GM13976 (cell line): ENCODE measurements around the gene PSMD12.
"Not testable (repeated sequence)": the region's sequence is repeated elsewhere in the genome, so short reads cannot be mapped to it uniquely, and the experiment has no call there.

ENCODE experiments used
- DNase-seq: peaks from one replicate; pipeline ENCODE4 v3.0.0; 2012; ENCODE audit warnings: low spot score
- CTCF ChIP-seq: IDR thresholded peaks from 2 replicates; pipeline ENCODE4 v1.5.1; 2012; ENCODE audit warnings: borderline replicate concordance, mild to moderate bottlenecking; ENCODE audit not compliant: insufficient read depth; ENCODE audit errors: extremely low read depth, missing control alignments, control extremely low read depth
- in situ Hi-C: fragments of 300-500 bp; cut with MboI; formaldehyde crosslinking; loops from one replicate; pipeline ENCODE4 v1.12.0; 2022; ENCODE audit warnings: low sequenced_read_pairs, mixed read lengths, inconsistent platforms; ENCODE audit not compliant: unreplicated experiment

PSMD12 gene

GRCh38 chr17:67388986-67389385 lies 22.6 kb upstream of the PSMD12 start:
- TF ChIP-seq CTCF, result no peak
- DNase-seq, result no peak
- in situ Hi-C loops, result loop anchor here (5.0 to 25.0 kb wide), 2 partner anchors 78 to 198 kb away; no protein-coding TSS in a partner anchor

DNA sequence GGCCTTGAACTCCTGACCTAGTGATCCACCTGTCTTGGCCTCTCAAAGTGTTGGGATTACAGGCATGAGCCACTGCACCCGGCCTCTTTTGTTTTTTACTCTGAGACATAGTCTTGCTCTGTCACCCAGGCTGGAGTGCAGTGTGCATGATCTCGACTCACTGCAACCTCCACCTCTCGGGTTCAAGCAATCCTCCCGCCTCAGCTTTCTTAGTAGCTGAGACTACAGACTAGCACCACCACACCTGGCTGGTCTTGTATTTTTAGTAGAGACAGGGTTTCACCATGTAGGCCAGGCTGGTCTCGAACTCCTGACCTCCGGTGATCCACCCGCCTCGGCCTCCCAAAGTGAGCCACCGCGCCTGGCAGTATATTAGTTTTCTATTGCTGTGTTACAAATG lies 22.2 kb upstream of the PSMD12 start:
- in situ Hi-C loops, result loop anchor here (5.0 to 25.0 kb wide), 2 partner anchors 79 to 199 kb away; no protein-coding TSS in a partner anchor

DNA sequence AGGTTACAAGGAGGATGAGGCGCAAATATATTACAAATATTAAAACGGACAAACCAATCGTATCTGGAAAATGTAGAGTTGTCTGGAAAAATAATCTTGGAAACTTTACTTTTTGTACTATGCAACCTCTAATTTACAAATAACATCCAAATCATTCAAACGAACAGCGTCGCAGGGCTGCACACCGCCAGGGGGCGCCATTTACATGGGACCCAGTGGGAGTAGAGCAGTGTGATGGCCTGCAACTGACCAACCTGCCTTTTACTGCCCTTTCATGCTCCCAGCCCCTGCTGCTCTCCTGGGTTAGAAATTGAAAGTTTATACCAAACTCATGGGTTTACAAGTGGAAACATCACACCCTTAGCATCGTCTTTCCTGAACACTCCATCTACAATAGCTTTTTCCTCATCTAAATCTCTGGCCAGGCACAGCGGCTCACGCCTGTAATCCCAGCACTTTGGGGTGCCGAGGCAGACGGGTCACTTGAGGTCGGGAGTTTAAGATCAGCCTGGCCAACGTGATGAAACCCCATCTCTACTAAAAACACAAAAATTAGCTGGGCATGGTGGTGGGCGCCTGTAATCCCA lies 20.7 kb upstream of the PSMD12 start:
- in situ Hi-C loops, result loop anchor here (5.0 to 25.0 kb wide), 2 partner anchors 80 to 200 kb away; no protein-coding TSS in a partner anchor
- peak; percentile 52 for TF ChIP-seq CTCF
- peak; percentile 57 for DNase-seq

More for the DNA sequence above, 22.2 kb upstream of the PSMD12 start:
- DNase-seq, result not testable (repeated sequence)

- in situ Hi-C loops, result loop anchor here (5.0 to 25.0 kb wide), 2 partner anchors 82 to 202 kb away; no protein-coding TSS in a partner anchor
- TF ChIP-seq CTCF, result no peak
- no peak for DNase-seq
Observed at GRCh38 chr17:67385122-67385988, 19.0 kb upstream of the PSMD12 start.

GRCh38 chr17:67381929-67382257 lies 15.5 kb upstream of the PSMD12 start:
- in situ Hi-C loops, result loop anchor here (25.0 kb wide), 1 partner anchor 205 kb away; no protein-coding TSS in a partner anchor
- TF ChIP-seq CTCF, result no peak
- no peak for DNase-seq

DNA sequence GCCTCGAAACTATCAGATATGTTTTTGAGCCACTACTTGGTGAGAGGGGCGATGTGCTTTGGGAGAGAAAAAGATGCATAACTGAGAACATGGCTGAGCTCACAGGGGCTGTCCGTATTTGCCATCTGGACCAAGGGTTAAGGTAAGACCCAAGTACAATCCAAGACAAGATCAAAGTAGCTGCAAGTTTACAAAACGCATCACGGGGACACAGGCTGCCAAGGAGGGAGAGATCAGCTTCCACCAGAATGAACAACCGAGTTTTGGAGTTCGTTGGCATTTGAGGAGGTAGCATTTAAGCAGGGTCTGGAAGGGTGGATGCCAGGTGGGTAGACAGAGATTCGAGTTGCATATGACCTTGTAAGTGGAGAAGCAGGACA lies 12.9 kb upstream of the PSMD12 start:
- in situ Hi-C loops, result loop anchor here (10.0 to 25.0 kb wide), 2 partner anchors 208 to 306 kb away; no protein-coding TSS in a partner anchor
- TF ChIP-seq CTCF, result no peak
- no peak for DNase-seq

GRCh38 chr17:67378454-67379250 lies 12.3 kb upstream of the PSMD12 start:
- DNase-seq, result peak; percentile 85
- TF ChIP-seq CTCF, result peak; percentile 98
- in situ Hi-C loops, result loop anchor here (10.0 to 25.0 kb wide), 2 partner anchors 209 to 306 kb away; no protein-coding TSS in a partner anchor
